ENCODE results near the gene IQSEC1. TPM values are rescaled to one million over a fixed set of nuclear protein-coding genes. Genes with fewer than 3 reads are reported as not detected.
A peak's percentile ranks its signal among the peaks of the same experiment; 100 is the strongest.

Gene IQSEC1
- total and polyA plus RNA-seq, 9 of the 15 experiments (the other 6 are each of a cell fraction or from before 2014, with no cell fraction given) = 0.56 to 39.0 (median 6.8) TPM

- TF ChIP-seq, protein P1, sequence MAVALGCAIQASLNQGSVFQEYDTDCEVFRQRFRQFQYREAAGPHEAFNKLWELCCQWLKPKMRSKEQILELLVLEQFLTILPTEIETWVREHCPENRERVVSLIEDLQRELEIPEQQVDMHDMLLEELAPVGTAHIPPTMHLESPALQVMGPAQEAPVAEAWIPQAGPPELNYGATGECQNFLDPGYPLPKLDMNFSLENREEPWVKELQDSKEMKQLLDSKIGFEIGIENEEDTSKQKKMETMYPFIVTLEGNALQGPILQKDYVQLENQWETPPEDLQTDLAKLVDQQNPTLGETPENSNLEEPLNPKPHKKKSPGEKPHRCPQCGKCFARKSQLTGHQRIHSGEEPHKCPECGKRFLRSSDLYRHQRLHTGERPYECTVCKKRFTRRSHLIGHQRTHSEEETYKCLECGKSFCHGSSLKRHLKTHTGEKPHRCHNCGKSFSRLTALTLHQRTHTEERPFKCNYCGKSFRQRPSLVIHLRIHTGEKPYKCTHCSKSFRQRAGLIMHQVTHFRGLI (CRISPR knock-in tag; IDR thresholded peaks at IDR 0.05) = no peak
- TF ChIP-seq SIX5 (IDR thresholded peaks at IDR 0.05; ENCODE audit: borderline replicate concordance in 1 of 2, insufficient read depth in 1 of 2, low read depth in 1 of 2, low read length in 2 of 2) (no peak), ZNF316 (IDR thresholded peaks at IDR 0.05) (peak; percentile 33; the same call in 1 of the 2 replicates), C11orf30 (IDR thresholded peaks at IDR 0.05; ENCODE audit: low read depth) (peak; percentile 49), ZNF77 (CRISPR knock-in tag; IDR thresholded peaks at IDR 0.05) (no peak), SRSF1 (IDR thresholded peaks at IDR 0.05; ENCODE audit: low read depth, low read length) (no peak), EP300 (IDR thresholded peaks at IDR 0.05; ENCODE audit: low read length) (no peak), RAD21 (CRISPR knock-in tag; conservative IDR thresholded peaks at IDR 0.05 in 1 of 2, IDR thresholded peaks at IDR 0.05 in 1 of 2) (no peak), TAF7 (tag; IDR thresholded peaks at IDR 0.05) (no peak), TFAP4 (CRISPR knock-in tag; IDR thresholded peaks at IDR 0.05; ENCODE audit: borderline replicate concordance) (no peak), ZSCAN32 (CRISPR knock-in tag; IDR thresholded peaks at IDR 0.05) (no peak), CCNT2 (IDR thresholded peaks at IDR 0.05; ENCODE audit: borderline replicate concordance, extremely low read depth, insufficient read length, low read depth, low read length) (no peak), HINFP (tag; conservative IDR thresholded peaks at IDR 0.05; ENCODE audit: low read depth) (no peak), BCL6 (CRISPR knock-in tag; IDR thresholded peaks at IDR 0.05) (no peak)
- TF ChIP-seq, protein P2, sequence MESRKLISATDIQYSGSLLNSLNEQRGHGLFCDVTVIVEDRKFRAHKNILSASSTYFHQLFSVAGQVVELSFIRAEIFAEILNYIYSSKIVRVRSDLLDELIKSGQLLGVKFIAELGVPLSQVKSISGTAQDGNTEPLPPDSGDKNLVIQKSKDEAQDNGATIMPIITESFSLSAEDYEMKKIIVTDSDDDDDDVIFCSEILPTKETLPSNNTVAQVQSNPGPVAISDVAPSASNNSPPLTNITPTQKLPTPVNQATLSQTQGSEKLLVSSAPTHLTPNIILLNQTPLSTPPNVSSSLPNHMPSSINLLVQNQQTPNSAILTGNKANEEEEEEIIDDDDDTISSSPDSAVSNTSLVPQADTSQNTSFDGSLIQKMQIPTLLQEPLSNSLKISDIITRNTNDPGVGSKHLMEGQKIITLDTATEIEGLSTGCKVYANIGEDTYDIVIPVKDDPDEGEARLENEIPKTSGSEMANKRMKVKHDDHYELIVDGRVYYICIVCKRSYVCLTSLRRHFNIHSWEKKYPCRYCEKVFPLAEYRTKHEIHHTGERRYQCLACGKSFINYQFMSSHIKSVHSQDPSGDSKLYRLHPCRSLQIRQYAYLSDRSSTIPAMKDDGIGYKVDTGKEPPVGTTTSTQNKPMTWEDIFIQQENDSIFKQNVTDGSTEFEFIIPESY (CRISPR knock-in tag; IDR thresholded peaks at IDR 0.05) = peak; percentile 83
These were observed 174.1 kb downstream of the IQSEC1 start (continued) for GRCh38 chr3:12898965-12899755.
